Activated CD4-positive, alpha-beta memory T cell treated with anti-CD3 and anti-CD28 coated beads, Interleukin-2, amount 10 ng/mL, durations not matched to agents 7 days and 5 days (primary cell): ENCODE measurements around the gene KLHDC10. TPM values are rescaled to one million over a fixed set of nuclear protein-coding genes. Genes with fewer than 3 reads are reported as not detected.
"Not testable (repeated sequence)": the region's sequence is repeated elsewhere in the genome, so short reads cannot be mapped to it uniquely, and the experiment has no call there.

ENCODE experiments used
- CTCF ChIA-PET: fragments of 350-600 bp; sonication (Branson Sonifier 250); formaldehyde crosslinking; loops from one replicate; lab custom pipeline; 2021; ENCODE audit warnings: antibody characterized with exemption, inconsistent platforms; lab: Charles Lee
- POLR2A ChIA-PET: fragments of 350-600 bp; sonication (Branson Sonifier 250); formaldehyde crosslinking; loops from one replicate; lab custom pipeline; 2021; ENCODE audit warnings: antibody characterized with exemption; lab: Charles Lee
- DNase-seq: peaks from one replicate; pipeline ENCODE4 v3.0.0-alpha.2; 2020
- H3K27ac Mint-ChIP-seq: one replicate; pipeline ENCODE4 v1.8.0; 2021; ENCODE audit warnings: mild to moderate bottlenecking, mixed read lengths
- H3K27me3 Mint-ChIP-seq: one replicate; pipeline ENCODE4 v1.8.0; 2021; ENCODE audit warnings: mixed read lengths
- H3K36me3 Mint-ChIP-seq: one replicate; pipeline ENCODE4 v1.8.0; 2021; ENCODE audit warnings: low read depth, mixed read lengths
- H3K4me1 Mint-ChIP-seq: one replicate; pipeline ENCODE4 v1.8.0; 2021; ENCODE audit warnings: mixed read lengths
- H3K4me3 Mint-ChIP-seq: one replicate; pipeline ENCODE4 v1.8.0; 2021; ENCODE audit warnings: mild to moderate bottlenecking, mixed read lengths
- H3K9me3 Mint-ChIP-seq: one replicate; pipeline ENCODE4 v1.8.0; 2021; ENCODE audit warnings: mixed read lengths
- total RNA-seq, 2 experiments: library from RNA; stranded (reverse); gene quantifications; one replicate each; pipeline ENCODE4 v1.2.3, GENCODE V29; 2021

The KLHDC10 gene
- total RNA-seq, 2 experiments from 2014 or later, result 15.5 to 17.3 TPM

- Mint-ChIP-seq H3K4me3 (no peak overlapping the region), H3K9me3 (no peaks in the 10 kb centered on the region), H3K27ac (no peak overlapping the region), H3K36me3 (peaks cover 11% of the 10 kb centered on the region), H3K27me3 (no peaks in the 10 kb centered on the region), H3K4me1 (peaks cover 5% of the 10 kb centered on the region)
- no peak for DNase-seq
- ChIA-PET POLR2A (no interaction called here), CTCF (interaction anchor here (0.7 to 2.0 kb wide), 9 partner anchors 11 to 674 kb away, joined by 3 to 11 read pairs (median 4); partner anchors contain the start of genes KLHDC10 and TMEM209)
Observed at GRCh38 chr7:130084037-130084875, 13.9 kb downstream of the KLHDC10 start.

GRCh38 chr7:130085235-130085634 lies 14.9 kb downstream of the KLHDC10 start:
- H3K27me3 Mint-ChIP-seq, H3K4me1 Mint-ChIP-seq, H3K27ac Mint-ChIP-seq, DNase-seq, POLR2A ChIA-PET, H3K9me3 Mint-ChIP-seq, H3K4me3 Mint-ChIP-seq: not testable (repeated sequence)
- H3K36me3 Mint-ChIP-seq, result peaks cover 15% of the 10 kb centered on the region
- CTCF ChIA-PET, result interaction anchor here (1.7 to 2.0 kb wide), 3 partner anchors 11 to 15 kb away, joined by 4 to 11 read pairs (median 10); partner anchors contain the start of gene KLHDC10

GRCh38 chr7:130086938-130087337 lies 16.6 kb downstream of the KLHDC10 start:
- Mint-ChIP-seq H3K4me1 (peaks cover 9% of the 10 kb centered on the region), H3K27me3 (no peaks in the 10 kb centered on the region), H3K4me3 (no peak overlapping the region), H3K9me3 (no peaks in the 10 kb centered on the region), H3K36me3 (peaks cover 15% of the 10 kb centered on the region), H3K27ac (no peak overlapping the region)
- ChIA-PET POLR2A (no interaction called here), CTCF (interaction anchor here (0.6 to 2.0 kb wide), 3 partner anchors 15 to 551 kb away, joined by 3 to 10 read pairs (median 4); no protein-coding TSS in a partner anchor)
- no peak for DNase-seq

GRCh38 chr7:130087364-130087763 lies 17.0 kb downstream of the KLHDC10 start:
- H3K36me3 Mint-ChIP-seq, result peaks cover 15% of the 10 kb centered on the region
- no peak overlapping the region for H3K27ac Mint-ChIP-seq
- ChIA-PET POLR2A (no interaction called here), CTCF (interaction anchor here (0.6 to 2.0 kb wide), 2 partner anchors 15 to 551 kb away, joined by 4 to 10 read pairs; no protein-coding TSS in a partner anchor)
- no peak overlapping the region for H3K4me3 Mint-ChIP-seq
- H3K27me3 Mint-ChIP-seq, result no peaks in the 10 kb centered on the region
- H3K9me3 Mint-ChIP-seq, result no peaks in the 10 kb centered on the region
- no peak for DNase-seq
- H3K4me1 Mint-ChIP-seq, result peaks cover 9% of the 10 kb centered on the region

- Mint-ChIP-seq H3K4me3 (no peak overlapping the region), H3K27me3 (no peaks in the 10 kb centered on the region), H3K27ac (no peak overlapping the region), H3K9me3 (no peaks in the 10 kb centered on the region), H3K4me1 (peaks cover 7% of the 10 kb centered on the region), H3K36me3 (peaks cover 9% of the 10 kb centered on the region)
- ChIA-PET CTCF (no interaction called here), POLR2A (no interaction called here)
- no peak for DNase-seq
Observed at GRCh38 chr7:130090745-130091532, 20.6 kb downstream of the KLHDC10 start.

- peaks cover 9% of the 10 kb centered on the region for H3K36me3 Mint-ChIP-seq
- H3K9me3 Mint-ChIP-seq, result no peaks in the 10 kb centered on the region
- H3K27me3 Mint-ChIP-seq, result no peaks in the 10 kb centered on the region
- no peak overlapping the region for H3K27ac Mint-ChIP-seq
- no peak for DNase-seq
- no peak overlapping the region for H3K4me3 Mint-ChIP-seq
- POLR2A ChIA-PET, result no interaction called here
- peaks cover 7% of the 10 kb centered on the region for H3K4me1 Mint-ChIP-seq
- CTCF ChIA-PET, result no interaction called here
Observed at GRCh38 chr7:130091999-130092398, 21.7 kb downstream of the KLHDC10 start.

- Mint-ChIP-seq H3K9me3 (no peaks in the 10 kb centered on the region), H3K27ac (no peak overlapping the region), H3K4me1 (peaks cover 7% of the 10 kb centered on the region), H3K27me3 (no peaks in the 10 kb centered on the region), H3K36me3 (peaks cover 9% of the 10 kb centered on the region), H3K4me3 (no peak overlapping the region)
- DNase-seq, result no peak
- CTCF ChIA-PET, result no interaction called here
- POLR2A ChIA-PET, result no interaction called here
Observed at GRCh38 chr7:130092598-130092997, 22.3 kb downstream of the KLHDC10 start.

GRCh38 chr7:130095812-130096211 lies 25.5 kb downstream of the KLHDC10 start:
- H3K9me3 Mint-ChIP-seq, result no peaks in the 10 kb centered on the region
- no peaks in the 10 kb centered on the region for H3K27me3 Mint-ChIP-seq
- H3K27ac Mint-ChIP-seq, result no peak overlapping the region
- no peak overlapping the region for H3K4me3 Mint-ChIP-seq
- ChIA-PET POLR2A (no interaction called here), CTCF (interaction anchor here (1.2 to 3.1 kb wide), 2 partner anchors 11 to 24 kb away, joined by 4 to 10 read pairs; no protein-coding TSS in a partner anchor)
- H3K4me1 Mint-ChIP-seq, result peaks cover 6% of the 10 kb centered on the region
- DNase-seq, result no peak
- peaks cover 6% of the 10 kb centered on the region for H3K36me3 Mint-ChIP-seq

- DNase-seq, result no peak
- H3K36me3 Mint-ChIP-seq, result peaks cover 6% of the 10 kb centered on the region
- no peaks in the 10 kb centered on the region for H3K27me3 Mint-ChIP-seq
- H3K9me3 Mint-ChIP-seq, result no peaks in the 10 kb centered on the region
- ChIA-PET POLR2A (no interaction called here), CTCF (interaction anchor here (1.2 to 3.1 kb wide), 2 partner anchors 12 to 24 kb away, joined by 4 to 10 read pairs; no protein-coding TSS in a partner anchor)
- H3K4me1 Mint-ChIP-seq, result peaks cover 1% of the 10 kb centered on the region
- H3K4me3 Mint-ChIP-seq, result no peak overlapping the region
- H3K27ac Mint-ChIP-seq, result no peak overlapping the region
Observed at GRCh38 chr7:130096243-130096827, 26.0 kb downstream of the KLHDC10 start.

- no peak for DNase-seq
- ChIA-PET CTCF (interaction anchor here (1.2 kb wide), 1 partner anchor 17 kb away, joined by 3 read pairs; no protein-coding TSS in a partner anchor), POLR2A (no interaction called here)
- H3K36me3 Mint-ChIP-seq, result peaks cover 6% of the 10 kb centered on the region
- H3K9me3 Mint-ChIP-seq, result no peaks in the 10 kb centered on the region
- no peaks in the 10 kb centered on the region for H3K27me3 Mint-ChIP-seq
- H3K27ac Mint-ChIP-seq, result no peak overlapping the region
- no peaks in the 10 kb centered on the region for H3K4me1 Mint-ChIP-seq
- no peak overlapping the region for H3K4me3 Mint-ChIP-seq
Observed at GRCh38 chr7:130099331-130099730, 29.0 kb downstream of the KLHDC10 start.

- Mint-ChIP-seq H3K4me1 (no peaks in the 10 kb centered on the region), H3K4me3 (no peak overlapping the region), H3K9me3 (no peaks in the 10 kb centered on the region), H3K36me3 (peaks cover 6% of the 10 kb centered on the region), H3K27me3 (no peaks in the 10 kb centered on the region), H3K27ac (no peak overlapping the region)
- DNase-seq, result no peak
- ChIA-PET CTCF (no interaction called here), POLR2A (no interaction called here)
Observed at GRCh38 chr7:130102588-130102987, 32.3 kb downstream of the KLHDC10 start.

GRCh38 chr7:130107949-130108674 lies 37.8 kb downstream of the KLHDC10 start:
- Mint-ChIP-seq H3K27me3 (no peaks in the 10 kb centered on the region), H3K9me3 (no peaks in the 10 kb centered on the region), H3K36me3 (no peaks in the 10 kb centered on the region), H3K4me3 (no peak overlapping the region), H3K4me1 (no peaks in the 10 kb centered on the region), H3K27ac (no peak overlapping the region)
- CTCF ChIA-PET, result no interaction called here
- POLR2A ChIA-PET, result no interaction called here
- no peak for DNase-seq
